GM18951 (cell line): ENCODE data around the gene SHC1.
A peak's percentile ranks its signal among the peaks of the same experiment; 100 is the strongest.

Experiments used
- POLR2A ChIP-seq: IDR thresholded peaks from 4 replicates; pipeline ENCODE4 v1.6.1; 2011; ENCODE audit warnings: mild to moderate bottlenecking; ENCODE audit not compliant: insufficient read length, insufficient read depth; ENCODE audit errors: extremely low read depth
- in situ Hi-C: fragments of 300-500 bp; cut with MboI; formaldehyde crosslinking; loops from one replicate; pipeline ENCODE4 v1.12.0; 2022; ENCODE audit warnings: low sequenced_read_pairs, mixed read lengths, inconsistent platforms; ENCODE audit not compliant: unreplicated experiment

SHC1 gene

DNA sequence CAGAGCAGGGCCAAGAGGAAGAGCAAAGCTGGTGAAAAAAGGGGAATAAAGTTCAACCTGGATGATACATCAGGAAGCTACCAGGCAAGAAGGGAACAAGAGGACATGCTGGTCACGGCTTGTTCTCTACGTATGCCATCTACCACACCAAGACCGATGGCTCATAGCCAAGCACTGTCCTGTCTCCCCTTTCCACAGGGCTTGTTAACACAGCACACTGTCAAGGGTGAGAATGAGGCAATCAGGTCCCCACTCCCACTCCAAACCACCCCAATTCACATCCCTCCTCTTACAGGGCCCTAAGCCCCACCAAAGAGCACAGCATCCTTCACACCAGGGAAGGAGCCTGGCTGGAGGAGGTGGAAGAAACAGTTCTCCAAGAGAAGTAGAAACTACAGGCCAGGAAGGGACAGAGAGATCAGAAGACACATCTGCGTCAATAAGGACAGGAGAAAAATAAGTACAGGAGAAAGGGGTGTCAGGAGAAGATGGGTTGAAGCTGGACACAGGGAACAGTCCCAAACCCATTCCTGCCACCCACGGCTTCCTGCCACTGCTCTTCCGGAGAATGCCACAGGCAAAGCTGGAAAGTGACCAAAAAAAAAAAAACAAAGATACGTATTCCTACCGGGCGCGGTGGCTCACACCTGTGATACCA is 923 bp upstream of the SHC1 start:
- in situ Hi-C loops = no loop called here

DNA sequence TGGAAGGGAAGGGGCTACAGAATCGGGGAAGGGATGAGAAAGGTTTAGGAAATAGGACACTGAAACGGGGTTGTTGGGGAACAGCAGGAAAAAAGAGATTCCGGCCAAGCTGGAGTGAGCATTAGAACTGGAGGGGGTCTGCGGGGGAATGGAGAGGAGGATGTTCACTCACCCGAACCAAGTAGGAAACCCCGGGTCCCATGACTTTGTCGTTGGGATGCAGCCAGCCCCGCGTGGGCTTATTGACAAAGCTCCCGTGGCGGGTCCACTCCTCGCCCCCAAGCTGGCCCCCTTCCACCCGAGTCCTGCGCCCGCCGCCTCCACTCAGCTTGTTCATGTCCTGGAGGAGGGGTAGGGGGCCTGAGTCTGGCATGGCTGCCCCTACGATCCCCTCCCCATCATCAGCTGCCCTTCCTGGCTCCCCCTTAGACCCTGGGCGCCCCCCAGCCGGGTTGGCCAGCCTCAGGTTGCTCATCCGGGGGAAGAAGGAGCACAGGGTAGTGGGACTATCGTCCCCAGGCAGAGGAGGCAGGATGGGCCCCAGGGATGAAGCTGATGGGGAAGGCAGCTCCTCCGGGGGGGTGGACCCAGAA is 591 bp downstream of the SHC1 start:
- no peak for TF ChIP-seq POLR2A
- in situ Hi-C loops = no loop called here

More for the DNA sequence above, 923 bp upstream of the SHC1 start:
- TF ChIP-seq POLR2A = no peak

DNA sequence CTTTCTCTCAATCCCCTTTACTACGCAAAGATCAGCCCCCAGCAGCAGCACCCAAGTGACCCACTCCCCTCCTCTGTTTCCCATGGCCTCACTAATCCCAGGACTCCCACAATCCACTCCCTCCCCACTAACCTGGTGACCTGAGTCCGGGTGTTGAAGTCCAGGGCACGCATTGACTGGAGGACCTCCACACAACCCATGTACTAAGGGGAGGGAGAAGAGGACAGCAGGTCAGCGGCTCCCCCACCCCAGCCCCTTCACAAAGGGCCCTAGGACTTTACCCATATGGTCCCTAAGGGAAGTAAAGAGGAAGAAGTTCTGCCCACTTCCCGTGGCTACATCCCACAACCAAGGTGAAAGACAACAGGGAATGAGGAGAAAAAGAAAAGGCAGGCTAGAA is 1.3 kb downstream of the SHC1 start:
- no peak for TF ChIP-seq POLR2A
- in situ Hi-C loops = no loop called here

DNA sequence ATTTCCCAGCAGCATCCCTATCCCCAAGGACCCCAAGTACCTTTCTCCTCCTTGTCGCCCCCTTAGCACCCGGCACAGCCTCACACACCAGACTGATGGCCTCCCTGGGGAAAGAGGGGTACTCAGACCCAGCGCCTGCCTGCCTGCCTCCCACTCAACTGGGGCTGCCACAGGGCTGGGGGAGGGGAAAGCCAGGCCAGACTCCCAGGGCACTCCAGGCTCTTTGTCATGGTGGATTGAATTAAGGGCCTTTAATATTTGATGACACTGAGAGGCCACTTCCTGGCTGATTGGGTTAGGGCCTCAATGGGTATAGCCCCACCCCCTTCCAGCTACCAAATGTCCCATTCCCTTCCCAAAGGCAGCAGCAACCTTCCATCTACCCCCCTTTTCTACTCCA is 1.8 kb downstream of the SHC1 start:
- TF ChIP-seq POLR2A = no peak
- in situ Hi-C loops = no loop called here

DNA sequence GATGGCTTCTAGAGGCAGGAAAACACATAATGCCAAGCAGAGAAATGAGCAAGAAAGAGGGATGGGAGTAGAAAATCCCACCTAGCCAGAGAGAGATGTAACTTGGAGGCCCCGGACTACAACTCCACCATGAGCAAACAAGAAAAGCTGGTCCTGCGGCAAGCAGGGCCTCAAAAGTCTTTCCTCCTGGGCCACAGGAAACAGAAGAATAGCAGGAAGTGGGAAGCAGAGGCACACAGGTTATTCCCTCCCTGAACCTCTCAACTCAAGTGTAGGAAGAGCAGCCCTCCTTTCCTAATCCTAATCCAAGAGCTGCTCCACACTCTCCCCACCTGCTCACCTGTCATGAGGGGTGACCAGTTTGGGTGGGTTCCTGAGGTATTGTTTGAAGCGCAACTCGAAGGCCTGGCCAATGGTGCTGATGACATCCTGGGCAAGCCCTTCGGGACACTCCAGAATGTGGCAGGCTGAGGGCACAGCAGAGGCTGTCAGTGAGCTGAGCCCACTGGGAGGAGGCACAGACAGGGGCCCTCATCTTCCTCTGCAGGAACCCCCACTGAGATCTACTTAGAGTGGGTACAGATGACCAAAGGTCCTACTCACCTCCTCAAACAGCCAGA is 3.1 kb downstream of the SHC1 start:
- no peak for TF ChIP-seq POLR2A
- in situ Hi-C loops = no loop called here

DNA sequence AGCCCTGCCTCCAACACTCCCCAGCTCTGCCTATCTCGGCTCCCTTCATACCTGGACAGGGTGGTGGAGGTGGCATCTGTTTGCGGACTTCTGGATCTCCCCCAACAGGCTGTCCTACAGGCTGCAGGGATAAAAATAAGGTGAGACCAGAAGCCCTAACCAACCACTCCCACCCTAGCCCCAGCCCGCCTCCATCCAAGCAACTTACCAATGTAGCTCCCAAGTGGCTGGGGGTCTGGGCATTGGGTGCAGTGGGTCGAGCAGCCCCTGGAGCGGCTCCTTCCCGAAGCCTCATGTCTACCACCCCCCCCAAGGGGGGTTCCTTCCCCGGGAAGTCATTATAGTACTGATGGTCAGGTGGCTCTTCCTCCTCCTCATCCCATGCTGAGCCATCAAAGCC is 4.4 kb downstream of the SHC1 start:
- TF ChIP-seq POLR2A = no peak
- in situ Hi-C loops = no loop called here

DNA sequence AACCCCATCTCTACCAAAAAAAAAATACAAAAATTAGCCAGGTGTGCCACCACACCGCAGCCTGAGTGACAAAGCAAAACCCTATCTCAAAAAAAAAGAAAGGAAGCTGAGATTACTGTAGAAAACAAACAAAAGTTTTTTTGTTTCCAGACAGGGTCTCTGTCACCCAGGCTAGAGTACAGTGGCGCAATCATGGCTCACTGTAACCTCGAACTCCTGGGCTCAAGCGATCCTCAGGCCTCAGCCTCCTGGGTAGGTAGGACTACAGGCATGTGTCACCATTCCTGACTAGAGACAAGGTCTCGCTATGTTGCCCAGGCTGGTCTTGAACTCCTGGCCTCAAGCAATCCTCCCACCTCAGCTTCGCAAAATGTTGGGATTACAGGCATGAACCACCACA is 6.2 kb downstream of the SHC1 start:
- in situ Hi-C loops = no loop called here

DNA sequence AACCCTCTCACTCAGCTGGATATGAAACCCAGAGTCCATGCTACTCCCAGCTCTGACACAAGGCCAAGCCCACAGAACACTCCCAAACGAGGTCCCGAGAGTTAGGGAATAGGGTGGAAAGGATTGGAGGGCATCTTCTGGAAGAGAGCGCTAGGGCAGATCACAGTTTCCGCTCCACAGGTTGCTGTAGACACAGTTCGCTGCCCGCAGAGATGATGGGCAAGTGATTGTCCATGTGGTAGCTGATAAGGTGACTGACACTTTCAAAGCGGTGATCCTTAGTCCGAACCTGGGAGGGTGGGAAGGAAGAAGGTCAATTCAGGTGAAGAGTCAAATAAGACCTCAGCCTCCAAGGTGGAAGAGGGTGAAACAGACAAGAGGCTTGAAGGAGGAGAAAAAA is 6.9 kb downstream of the SHC1 start:
- in situ Hi-C loops = no loop called here

More for the DNA sequence above, 6.2 kb downstream of the SHC1 start:
- TF ChIP-seq POLR2A = no peak

DNA sequence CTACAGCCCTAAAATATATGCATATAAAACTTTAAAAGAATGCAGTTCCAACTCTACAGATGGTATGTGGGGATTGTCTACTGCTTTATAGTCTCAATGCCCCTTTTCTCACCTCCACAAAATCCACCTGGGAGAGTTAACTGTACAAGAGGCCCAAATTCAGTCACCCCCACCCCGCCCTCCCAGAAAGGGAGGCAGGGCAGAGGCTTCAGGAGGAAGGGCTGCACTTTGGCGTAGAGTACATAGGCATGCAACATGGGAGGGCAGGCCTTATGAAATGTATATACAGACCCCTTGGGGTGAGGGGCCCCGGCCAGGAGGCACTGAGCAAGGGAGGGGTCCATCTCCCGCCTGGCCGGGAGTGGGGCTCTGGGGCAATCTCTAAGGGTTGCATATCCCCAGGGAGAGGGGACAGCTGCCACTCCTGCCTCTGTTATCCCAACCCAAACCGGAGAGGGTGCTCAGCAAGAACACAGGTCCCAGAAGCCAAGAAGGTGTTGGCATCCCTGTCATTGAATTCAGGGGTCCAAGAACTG is 7.7 kb downstream of the SHC1 start:
- no peak for TF ChIP-seq POLR2A
- in situ Hi-C loops = no loop called here

More for the DNA sequence above, 6.9 kb downstream of the SHC1 start:
- no peak for TF ChIP-seq POLR2A

DNA sequence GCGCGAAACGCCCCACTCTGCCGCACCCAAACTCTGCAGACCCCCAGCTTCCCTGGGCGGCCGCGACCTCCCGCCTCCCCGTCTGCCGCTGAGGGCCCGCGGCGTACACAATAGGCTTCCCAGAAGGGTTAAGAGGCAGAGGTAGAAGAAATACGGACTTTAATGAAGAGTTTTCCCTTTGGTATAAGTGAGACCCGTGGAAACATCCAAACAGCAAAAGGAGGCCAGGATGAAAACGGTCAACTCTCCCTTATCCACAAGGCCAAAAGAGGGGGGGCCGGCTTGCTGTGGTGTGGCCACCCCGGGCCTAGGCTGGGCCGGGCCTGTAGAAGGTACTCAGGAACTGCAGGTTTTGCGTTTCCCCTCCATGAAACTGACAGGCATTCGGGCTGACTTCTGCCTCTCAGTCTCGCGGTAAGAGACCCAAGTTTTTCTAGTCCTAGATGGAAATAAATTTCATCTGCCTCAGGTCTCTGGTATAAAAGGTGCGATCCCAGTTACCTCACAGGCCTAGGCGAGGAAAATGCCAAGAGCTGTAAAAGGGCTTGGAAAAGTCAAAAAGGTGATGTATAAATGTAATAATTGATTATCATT is 8.3 kb downstream of the SHC1 start:
- in situ Hi-C loops = no loop called here
- TF ChIP-seq POLR2A = no peak

DNA sequence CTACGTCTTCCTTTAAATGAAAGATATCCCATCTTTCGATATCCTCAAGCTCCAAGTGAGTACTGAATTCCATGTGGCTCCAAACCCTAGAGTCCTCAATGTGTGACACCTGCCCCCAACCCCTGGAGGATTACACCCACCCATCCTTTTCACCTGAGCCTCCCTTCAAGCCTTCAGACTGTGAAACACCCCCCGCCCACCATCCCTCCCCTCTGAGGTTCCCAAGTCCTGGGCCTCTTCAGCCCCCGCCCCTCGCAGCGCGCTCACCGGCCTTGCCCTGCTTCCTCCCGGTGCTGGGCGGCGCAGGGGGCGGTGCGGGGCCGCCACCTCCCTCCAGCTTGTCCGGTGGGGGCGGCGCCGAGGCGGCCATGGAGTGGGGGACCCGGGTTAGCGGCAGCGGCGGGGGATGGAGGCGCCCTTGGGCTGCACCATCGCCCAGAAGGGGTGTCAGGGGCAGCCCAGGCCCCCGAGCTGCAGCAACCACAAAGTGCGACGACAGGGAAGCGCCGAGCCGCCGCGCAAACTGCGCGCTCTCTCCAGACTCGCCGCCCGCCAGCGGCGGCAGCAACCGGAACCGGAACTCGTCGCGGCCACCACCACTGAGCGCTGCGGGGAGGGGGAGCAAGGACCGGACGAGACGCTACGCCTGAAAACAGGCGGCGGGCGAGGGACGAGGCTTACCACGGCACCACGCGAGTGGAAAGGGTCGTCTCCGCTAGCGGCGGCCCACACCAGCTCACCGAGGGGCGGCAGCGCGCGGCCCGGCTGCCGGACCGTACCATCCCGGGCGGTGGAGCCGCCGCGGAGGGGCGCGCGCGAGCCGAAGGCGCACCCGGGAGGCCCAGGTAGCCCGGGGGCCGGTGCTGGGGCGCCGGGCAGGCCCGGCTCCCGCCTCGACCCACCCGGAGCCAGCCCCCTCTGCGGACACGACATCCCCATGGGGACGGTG is 9.1 kb downstream of the SHC1 start, which contains the start of gene PYGO2:
TSS of gene PYGO2 (minus strand) at position 576 of the 949 bp plus-strand sequence. CDS start at position 370, 206 bp downstream.
- peak; percentile 94 for TF ChIP-seq POLR2A
- in situ Hi-C loops = no loop called here

DNA sequence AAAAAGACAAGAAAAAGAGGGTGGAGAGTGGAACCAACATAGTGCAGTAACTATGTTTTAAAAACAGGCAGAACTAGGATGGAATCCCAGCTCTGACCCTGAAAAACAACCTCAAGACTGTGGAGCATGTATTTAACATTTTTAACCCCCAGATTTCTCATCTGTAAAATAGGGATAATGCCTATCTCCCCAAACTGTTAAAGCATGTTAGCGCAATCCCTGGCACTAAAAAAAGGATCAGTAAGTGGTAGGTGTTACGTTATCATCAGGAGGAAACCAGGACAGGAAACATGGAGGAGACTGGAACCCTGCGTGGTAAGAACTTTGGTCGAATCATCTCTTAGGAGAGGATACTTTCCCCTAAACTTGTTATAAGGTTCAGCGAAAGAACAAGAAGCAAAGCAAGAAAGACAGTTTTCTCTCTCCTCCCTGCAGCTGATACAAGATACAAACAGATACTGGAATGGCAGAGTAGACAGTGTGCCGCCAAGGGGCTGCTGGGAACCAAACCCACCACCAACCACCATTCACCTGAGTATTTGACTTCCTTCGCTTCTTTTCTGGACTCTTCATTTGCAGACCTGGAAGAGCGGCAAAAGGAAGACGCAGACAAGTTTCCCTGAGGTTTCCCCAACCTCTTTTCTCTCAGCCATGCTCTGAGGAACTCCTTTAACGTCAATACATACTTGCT is 10.0 kb downstream of the SHC1 start:
- in situ Hi-C loops = no loop called here
- no peak for TF ChIP-seq POLR2A
